ENCODE measurements around the gene HP1BP3.

DNA sequence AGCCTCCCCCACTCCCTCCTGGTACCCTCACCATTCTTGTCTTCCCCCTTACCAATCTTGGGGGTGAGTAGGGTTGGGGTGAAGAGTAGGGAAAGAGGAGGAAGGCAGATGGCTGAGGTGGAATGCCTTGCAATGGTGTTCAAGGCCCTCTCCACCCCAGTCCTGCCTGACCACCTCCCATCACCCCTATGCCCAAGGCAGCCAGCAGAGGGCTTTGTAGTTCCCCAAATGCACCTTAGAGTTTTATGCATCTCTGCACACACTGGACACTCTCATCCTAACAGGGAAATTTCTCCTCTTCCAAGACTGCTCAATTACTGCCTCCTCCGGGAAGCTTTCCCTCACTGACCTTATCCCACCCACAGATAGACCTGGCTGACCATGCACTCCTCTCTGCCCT is 84.7 kb downstream of the HP1BP3 start:
- TF ChIP-seq POLR2A (IDR thresholded peaks at IDR 0.05): no peak
- TF ChIP-seq, protein P1, sequence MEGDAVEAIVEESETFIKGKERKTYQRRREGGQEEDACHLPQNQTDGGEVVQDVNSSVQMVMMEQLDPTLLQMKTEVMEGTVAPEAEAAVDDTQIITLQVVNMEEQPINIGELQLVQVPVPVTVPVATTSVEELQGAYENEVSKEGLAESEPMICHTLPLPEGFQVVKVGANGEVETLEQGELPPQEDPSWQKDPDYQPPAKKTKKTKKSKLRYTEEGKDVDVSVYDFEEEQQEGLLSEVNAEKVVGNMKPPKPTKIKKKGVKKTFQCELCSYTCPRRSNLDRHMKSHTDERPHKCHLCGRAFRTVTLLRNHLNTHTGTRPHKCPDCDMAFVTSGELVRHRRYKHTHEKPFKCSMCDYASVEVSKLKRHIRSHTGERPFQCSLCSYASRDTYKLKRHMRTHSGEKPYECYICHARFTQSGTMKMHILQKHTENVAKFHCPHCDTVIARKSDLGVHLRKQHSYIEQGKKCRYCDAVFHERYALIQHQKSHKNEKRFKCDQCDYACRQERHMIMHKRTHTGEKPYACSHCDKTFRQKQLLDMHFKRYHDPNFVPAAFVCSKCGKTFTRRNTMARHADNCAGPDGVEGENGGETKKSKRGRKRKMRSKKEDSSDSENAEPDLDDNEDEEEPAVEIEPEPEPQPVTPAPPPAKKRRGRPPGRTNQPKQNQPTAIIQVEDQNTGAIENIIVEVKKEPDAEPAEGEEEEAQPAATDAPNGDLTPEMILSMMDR (IDR thresholded peaks at IDR 0.05): peak in 4 of 6 experiments; percentile 11 to 22 (median 20)
